Glomerular visceral epithelial cell (primary cell): Measurements from ENCODE around the gene ITFG1.
A peak's percentile ranks its signal among the peaks of the same experiment; 100 is the strongest.
"Not testable (repeated sequence)": the region's sequence is repeated elsewhere in the genome, so short reads cannot be mapped to it uniquely, and the experiment has no call there.

ENCODE experiments used
- DNase-seq: peaks from one replicate; pipeline ENCODE4 v3.0.0-alpha.2; 2016; ENCODE audit errors: extremely low spot score

ITFG1 gene

GRCh38 chr16:47324309-47324708 lies 136.6 kb downstream of the ITFG1 start:
- not testable (repeated sequence) for DNase-seq

DNA sequence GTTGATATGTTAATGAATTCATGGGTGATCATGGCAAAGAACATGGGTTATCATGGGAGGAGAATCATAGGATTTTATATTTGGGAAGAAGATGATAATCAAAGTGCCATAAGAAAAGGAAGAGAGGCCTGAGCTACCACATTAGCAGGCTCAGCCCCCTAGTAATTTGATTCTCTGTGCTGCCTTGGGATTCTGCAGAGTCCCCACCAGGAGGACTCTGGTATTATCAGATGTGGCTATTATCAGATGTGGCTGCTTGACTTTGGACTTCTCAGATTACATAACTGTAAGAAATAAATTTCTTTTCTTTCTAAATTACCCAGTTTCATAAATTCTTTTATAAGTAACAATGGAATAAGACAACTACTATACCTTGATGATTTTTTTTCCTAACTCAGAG lies 137.6 kb downstream of the ITFG1 start:
- no peak for DNase-seq

DNA sequence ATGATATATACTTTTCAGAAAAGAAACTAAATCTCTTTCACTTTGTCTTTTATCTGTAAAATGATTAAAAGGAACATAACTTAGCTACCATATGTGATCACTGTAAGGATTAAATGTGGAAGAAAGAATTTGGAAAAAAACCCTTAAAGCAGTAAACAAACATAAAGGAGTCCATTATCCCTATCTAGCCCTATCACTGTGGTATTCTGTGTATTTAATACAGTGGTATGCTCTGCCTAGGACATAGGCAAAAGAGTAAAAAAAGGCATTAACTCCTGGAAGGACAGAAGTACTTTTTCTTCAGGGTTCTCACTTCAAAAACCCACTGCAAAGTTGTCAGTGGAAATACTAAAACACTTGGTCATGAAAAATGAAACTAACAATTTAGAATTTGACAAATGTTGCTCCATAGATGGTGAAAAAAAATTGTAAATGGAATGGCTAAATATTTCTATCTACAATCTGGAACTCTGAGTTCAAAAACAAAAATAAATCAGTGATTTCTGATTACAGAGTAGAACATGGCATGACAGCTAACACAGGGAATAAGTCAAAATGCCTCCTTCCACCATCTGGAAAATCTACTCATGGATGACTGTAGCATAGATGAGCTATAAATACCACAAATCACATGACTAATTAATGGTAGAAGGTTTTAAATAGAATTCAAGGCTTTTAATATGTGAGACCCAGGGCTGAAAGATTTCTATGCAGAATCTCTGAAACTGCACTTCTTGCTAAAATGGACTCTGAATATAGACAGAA lies 140.1 kb downstream of the ITFG1 start:
- DNase-seq = no peak

GRCh38 chr16:47317465-47318240 lies 143.2 kb downstream of the ITFG1 start:
- DNase-seq = no peak

- DNase-seq = no peak
Observed at GRCh38 chr16:47316442-47317015, 144.3 kb downstream of the ITFG1 start.

DNA sequence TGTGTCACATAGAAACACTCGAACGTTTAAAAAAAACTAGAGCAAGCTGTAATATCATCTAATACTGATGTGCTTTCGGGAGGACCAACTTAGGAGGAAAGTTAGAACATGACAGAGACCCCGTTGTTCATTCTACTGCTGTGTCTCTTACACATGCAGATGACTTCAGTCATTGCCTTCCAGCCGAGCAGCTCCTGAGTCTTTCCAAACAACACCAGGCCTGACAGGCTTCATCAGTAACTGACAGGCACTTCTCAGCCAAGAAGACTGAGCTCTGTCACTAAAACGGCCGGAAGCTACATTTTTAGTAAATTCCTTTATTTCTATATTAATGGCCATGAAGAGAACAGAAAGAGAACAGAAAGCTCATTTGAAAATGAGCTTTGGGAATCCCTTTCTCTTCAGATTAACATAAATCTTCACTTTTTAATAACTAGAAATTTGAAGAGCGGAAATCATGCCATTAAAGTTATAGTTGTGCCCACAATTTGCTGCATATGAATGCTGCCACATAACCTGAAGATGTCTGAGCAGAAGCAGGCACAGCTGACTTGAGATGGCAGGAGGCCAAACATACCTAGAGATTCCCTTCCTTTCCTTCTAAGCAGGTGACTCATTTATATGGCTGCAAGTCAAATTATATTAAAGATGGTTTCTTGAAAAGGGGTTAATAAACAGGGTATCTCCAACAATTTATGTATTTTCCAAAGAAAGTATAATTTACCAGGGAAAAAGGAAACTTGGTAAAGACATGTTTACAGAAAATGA lies 148.9 kb downstream of the ITFG1 start:
- DNase-seq = peak; percentile 49

- no peak for DNase-seq
Observed at GRCh38 chr16:47310792-47311211, 150.1 kb downstream of the ITFG1 start.

GRCh38 chr16:47309581-47310312 lies 151.1 kb downstream of the ITFG1 start:
- no peak for DNase-seq

- no peak for DNase-seq
Observed at GRCh38 chr16:47308601-47309000, 152.3 kb downstream of the ITFG1 start.

GRCh38 chr16:47304563-47304962 lies 156.3 kb downstream of the ITFG1 start:
- DNase-seq = no peak

- no peak for DNase-seq
Observed at GRCh38 chr16:47299587-47299986, 161.3 kb downstream of the ITFG1 start.

DNA sequence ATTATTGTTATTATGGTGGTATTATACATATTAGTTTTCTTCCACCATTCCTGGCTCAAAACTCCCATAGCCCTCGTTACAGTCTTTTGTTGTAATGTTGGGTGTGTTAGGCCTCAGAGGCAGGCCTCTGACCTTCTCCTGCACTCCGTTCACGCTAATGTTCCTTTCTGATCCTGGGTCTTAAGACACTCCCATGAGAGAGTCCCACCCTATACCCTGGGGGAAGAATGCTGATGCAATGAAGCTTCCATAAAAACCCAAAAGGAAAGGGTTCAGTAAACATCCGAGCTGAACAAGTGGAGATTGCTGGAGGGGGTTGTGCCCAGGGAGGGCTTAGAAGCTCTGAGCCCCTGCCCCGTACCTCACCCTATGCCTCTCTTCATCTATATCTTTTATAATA lies 175.9 kb downstream of the ITFG1 start:
- DNase-seq = no peak

- no peak for DNase-seq
Observed at GRCh38 chr16:47278306-47278970, 182.4 kb downstream of the ITFG1 start.

DNA sequence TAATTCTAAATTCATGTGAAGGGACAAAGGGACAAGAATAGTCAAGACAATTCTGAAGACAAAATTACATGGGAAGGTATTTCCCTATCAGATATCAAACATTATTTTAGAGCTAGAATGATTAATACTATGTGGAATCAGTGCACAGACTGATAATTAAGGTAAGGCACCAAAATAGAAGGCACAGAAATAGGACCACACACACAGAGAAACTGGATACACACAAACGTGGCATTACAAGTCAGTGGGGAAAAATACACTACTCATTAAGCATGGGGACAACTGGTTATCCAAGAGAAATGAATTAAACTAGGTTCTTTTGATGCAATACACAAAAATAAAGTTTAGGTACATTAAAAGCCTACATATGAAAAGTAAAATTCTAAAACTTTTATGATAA lies 184.3 kb downstream of the ITFG1 start:
- DNase-seq = no peak

DNA sequence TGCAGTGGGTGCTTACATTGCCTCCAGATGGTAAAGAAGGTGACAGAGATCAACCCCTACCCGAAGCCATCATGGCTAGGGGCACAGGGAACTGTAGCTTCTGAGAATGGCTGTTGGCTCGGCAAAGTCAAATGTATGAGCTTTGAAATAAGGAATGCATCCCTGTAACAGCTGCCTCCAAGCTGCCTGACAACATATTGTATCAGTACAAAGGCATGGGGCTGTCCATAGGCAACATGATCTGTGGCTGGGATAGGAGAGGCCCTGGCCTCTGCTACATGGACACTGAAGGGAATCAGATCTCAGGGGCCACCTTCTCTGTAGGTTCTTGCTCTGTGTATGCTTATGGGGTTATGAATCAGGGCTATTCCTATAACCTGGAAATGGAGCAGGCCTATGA lies 197.9 kb downstream of the ITFG1 start:
- DNase-seq = no peak

DNA sequence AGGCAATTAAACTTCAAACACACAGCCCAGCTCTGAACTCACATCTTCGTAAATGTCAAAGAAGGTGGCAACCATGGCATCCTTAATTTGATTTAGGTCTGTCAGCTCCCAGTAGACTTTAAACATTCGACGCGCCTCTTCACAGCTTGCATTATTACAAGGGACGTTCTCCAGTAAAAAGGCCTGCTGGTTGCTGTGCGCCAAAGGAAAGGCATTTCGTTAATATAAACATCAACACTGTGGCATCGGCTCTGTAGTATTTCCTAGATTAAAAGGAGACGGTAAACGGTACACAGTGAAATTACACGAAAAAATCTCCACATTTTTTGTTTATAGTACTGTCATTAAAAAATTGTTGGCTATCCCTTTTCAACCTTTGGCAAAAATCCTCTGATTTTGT lies 200.4 kb downstream of the ITFG1 start:
- DNase-seq = no peak

GRCh38 chr16:47258874-47259461 lies 201.9 kb downstream of the ITFG1 start:
- peak; percentile 18 for DNase-seq

DNA sequence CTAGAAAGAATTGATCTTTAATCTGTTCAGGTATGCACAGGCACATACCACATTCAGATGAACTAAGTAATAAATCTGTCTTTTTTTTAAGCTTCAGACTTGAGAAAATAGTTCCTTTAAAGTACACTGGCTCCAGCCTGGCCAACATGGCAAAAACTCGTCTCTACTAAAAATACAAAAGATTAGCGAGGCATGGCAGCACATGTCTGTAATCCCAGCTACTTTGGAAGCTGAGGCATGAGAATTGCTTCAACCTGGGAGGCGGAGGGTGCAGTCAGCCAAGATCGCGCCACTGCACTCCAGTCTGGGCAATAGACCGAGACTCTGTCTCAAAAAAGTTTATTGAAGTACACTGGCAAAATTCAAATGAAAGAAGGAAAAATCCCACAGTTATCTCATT lies 206.1 kb downstream of the ITFG1 start:
- DNase-seq = no peak

DNA sequence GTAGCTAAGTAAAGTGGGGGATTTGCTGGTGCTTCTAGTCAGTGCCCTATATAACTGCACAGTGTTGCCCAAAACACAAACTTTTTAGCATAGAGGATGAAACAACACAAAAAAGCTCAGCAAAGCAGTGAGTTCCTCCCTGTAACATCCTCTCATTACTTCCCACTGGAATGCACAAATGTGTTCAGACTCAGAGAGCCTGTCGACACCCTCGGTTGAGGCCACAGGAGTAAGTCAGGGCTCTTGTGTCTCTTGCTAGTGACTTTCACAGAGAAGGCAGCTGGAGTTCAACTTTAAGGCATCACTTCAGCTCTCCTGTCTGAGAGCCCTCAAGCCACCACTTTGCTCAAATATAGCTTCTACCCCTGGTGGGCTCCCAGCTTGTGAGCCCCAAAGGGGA lies 209.9 kb downstream of the ITFG1 start:
- no peak for DNase-seq

GRCh38 chr16:47247690-47248089 lies 213.2 kb downstream of the ITFG1 start:
- no peak for DNase-seq

GRCh38 chr16:47244206-47244605 lies 216.7 kb downstream of the ITFG1 start:
- DNase-seq = no peak
